Testis (tissue), 2 donors: ENCODE measurements around the gene OR52E2.

Experiments used
- CTCF ChIP-seq, 3 experiments: fragments of 450-650 bp in 2 of 3; fragments of 200-600 bp in 1 of 3; sonication (generic) in 1 of 3; IDR thresholded peaks; one replicate each; pipeline ENCODE4 v1.5.1; 2016 to 2019; ENCODE audit warnings: antibody characterized with exemption in 3 of 3, mild to moderate bottlenecking in 2 of 3, moderate library complexity in 1 of 3
- POLR2A ChIP-seq: fragments of 450-650 bp; IDR thresholded peaks from one replicate; pipeline ENCODE4 v1.6.1; 2017; ENCODE audit warnings: antibody characterized with exemption, mild to moderate bottlenecking, moderate library complexity

GRCh38 chr11:5037926-5038325 is 21.5 kb downstream of the OR52E2 start:
- no peak for TF ChIP-seq CTCF (IDR thresholded peaks at IDR 0.05)
- TF ChIP-seq POLR2A, result no peak
